HPDE6-E6E7 (cell line): ENCODE data around the gene ASB18.
"Not testable (repeated sequence)": the region's sequence is repeated elsewhere in the genome, so short reads cannot be mapped to it uniquely, and the experiment has no call there.

Source experiments
- DNase-seq: peaks from one replicate; pipeline ENCODE4 v3.0.0; 2011; ENCODE audit warnings: missing footprints; ENCODE audit errors: extremely low spot score

The ASB18 gene

DNA sequence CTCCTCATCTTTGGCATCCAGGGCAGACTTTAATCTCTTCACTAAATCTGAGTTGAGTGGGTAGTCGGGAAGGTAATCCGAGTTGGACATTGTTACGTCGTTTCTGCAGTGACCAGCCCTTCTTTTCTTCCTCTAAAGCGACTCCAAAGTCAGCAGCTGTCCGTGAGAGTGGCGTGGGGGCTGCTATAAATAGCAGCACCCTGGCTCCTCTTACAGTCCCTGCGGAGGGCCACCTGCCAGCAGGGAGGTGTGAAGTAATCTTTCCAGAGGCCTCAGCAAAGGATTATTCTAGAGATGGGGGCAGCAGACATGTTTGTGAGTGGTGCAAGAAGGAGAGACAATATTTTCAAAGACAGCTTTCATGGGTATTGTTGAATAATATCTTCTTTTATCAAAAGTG is at the start of gene ASB18:
Gene ASB18, minus strand, starts transcription at position 151 of the 400 bp plus-strand sequence. Its CDS starts 61 bp downstream, at position 90.
- DNase-seq: no peak

GRCh38 chr2:236311286-236311685 is 47.1 kb upstream of the ASB18 start:
- no peak for DNase-seq

- peak; percentile 31 for DNase-seq
These were observed 45.4 kb upstream of the ASB18 start for GRCh38 chr2:236309669-236310029.

DNA sequence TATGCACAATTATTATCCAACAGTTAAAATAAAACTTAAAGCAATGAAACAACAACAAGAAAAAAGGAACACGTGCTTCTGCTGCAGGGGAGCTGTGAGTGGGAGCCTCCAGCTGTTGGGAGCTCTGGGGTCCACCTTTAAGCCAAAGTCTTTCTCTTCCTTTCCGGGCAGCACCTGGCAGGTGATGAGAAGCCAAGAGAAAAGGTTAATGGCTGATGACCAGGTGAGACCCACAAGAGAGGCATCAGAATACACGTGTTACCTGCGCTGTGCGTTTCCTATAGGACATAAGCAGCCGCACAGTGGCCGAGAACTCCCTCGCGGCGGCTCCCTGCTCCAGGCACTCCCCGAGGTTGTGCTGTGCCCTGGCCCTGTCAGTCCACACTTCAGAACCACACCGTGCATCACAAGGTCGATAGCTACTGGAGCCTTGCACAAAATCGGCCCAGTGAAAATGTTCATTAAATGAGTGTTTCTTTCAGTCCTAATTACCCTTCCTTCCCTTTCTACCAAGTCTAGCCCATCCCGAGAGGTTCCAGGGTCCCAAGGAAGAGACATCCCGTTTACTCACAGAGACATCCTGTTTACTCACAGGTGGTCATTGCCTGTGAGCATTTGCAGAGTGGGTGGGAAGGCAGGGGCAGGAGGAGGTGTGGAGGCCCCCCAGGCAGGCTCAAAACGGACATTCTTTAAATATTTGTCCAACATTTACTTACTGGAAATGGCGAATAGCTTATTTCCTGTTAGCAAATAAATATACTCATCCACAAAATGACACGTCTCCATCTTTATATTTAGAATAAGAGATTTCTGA is 44.9 kb upstream of the ASB18 start:
- no peak for DNase-seq

DNA sequence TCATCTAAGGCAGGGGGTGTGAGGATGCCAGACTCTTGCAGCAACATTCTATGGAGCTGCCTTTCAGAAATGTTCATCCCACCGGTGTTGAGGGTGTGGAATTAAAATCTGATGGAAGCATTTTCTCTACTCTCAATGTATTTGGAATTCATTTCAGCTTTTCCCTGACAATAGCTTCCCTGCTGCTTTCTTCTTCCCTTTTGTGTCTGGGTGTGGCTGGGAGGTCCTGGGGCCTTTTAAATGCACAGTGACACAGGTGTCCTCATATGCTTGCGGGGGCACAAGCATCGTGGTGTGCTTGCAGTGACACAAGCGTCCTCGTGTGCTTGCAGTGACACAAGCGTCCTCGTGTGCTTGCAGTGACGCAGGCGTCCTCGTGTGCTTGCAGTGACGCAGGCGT is 43.4 kb upstream of the ASB18 start:
- DNase-seq: no peak

DNA sequence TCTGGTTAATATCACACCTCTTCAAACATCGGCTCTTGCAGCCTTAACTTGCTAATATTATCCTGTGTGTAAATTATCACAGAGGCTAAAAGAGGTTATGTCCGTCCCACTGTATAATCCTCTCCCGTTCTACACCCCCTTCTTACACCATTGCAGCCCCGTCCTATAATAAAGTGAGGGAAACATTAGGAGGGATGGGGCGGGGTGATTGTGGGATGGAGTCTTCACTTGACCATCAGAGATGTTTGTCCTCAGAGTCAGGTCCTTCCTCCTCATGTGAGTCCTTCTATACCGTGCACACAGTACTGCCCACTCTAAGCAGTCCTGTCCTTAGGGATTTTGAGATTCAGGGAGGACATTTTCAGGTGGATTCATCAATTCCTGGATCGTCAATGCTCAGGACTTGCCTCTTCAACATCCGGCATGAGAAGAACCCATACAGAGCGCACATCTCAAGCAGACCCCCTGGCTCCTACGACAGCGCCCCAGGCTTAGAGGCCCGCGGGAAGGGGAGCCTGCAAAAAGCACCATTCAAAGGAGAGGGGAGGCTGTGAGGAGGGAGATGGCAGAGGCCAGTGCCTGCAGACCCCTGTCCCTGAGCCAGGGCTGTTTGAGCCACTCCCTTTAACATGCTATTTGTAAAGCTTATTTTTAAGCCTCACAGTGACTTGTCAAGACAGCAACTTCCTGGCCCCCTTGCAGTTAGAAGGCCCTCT is 42.8 kb upstream of the ASB18 start:
- DNase-seq: no peak

DNA sequence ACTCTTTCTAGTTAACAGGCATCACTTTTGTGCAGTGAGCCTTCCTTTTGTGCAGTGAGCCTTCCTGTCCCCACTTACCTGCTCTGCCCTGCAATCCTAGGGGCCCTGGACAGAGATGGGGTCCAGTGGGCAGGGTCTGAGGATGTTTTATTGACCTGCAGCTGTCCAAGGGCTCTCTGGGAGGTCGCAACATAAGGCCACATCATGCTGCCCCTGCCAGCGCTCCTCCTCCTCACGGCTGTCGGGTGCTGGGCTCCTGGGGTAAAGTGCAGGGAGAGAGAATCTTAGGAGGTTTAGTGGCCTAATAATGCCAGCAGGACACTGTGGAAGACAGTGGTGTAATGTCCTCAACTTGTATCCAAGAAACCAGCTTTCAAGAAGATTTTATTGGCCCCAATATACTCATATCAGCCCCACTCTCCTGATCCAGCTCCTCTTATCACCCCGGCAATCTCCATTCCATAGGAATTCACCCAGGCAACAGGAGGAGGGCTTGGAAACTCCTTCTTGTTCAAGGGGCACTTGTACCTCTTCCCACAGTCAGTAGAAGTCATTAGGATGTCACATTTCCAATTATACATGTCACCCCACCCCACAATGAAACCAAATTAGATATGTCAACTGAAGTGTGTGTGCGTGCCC is 41.9 kb upstream of the ASB18 start:
- no peak for DNase-seq

DNA sequence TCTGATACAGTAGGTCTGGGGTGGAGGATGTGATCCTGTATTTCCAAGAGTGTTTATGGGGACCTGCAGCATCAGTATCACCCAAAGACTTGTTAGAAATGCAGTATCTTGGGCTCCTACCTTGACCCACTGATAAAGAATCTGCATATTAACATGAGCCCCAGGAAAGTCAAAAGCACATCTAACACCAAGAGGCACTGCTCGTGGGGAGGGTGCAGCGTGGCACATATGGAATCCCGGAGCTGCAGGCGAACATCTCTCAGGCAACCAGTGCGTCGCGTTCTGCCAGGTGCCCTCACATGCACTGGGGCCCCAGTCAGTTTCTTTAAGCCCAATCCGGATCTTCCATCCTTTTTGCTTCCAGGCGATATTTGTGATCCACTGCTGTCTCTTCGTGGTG is 41.3 kb upstream of the ASB18 start:
- no peak for DNase-seq

GRCh38 chr2:236303935-236304334 is 39.7 kb upstream of the ASB18 start:
- DNase-seq: no peak

GRCh38 chr2:236302555-236302954 is 38.3 kb upstream of the ASB18 start:
- no peak for DNase-seq

- DNase-seq: no peak
These were observed 34.8 kb upstream of the ASB18 start for GRCh38 chr2:236298924-236299475.

GRCh38 chr2:236295481-236295880 is 31.3 kb upstream of the ASB18 start:
- no peak for DNase-seq

GRCh38 chr2:236294647-236295046 is 30.4 kb upstream of the ASB18 start:
- no peak for DNase-seq

DNA sequence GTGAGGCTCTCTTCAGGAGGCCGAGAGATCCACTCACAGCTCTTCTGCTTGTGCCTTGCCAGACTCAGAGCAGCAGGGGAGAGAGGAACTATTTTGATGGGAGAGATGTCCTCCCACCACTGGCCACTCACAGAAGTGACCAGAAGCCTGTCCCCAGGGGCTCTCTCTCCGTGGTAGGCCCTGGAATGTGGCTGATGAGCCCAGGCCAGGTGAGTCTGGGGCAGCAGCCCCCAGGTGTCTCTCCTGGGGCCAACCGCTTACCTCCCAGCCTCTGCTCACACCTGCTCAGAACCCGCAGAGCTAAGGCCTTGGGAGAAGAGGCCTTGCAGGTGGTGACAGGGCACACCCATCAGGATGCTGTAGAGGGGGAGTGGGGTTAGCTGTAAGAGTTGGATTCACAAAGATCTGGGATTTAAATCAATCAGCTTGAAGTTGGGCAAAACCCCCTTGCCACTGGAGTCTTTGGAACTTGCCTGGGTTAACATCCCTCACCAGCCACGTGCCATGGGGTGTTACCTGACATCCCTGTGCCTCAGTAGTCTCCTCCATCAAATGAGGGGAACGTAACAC is 29.1 kb upstream of the ASB18 start:
- no peak for DNase-seq

- no peak for DNase-seq
These were observed 27.7 kb upstream of the ASB18 start for GRCh38 chr2:236291911-236292310.

GRCh38 chr2:236291476-236291875 is 27.3 kb upstream of the ASB18 start:
- no peak for DNase-seq

- no peak for DNase-seq
These were observed 26.7 kb upstream of the ASB18 start for GRCh38 chr2:236290742-236291425.

- DNase-seq: no peak
These were observed 25.7 kb upstream of the ASB18 start for GRCh38 chr2:236289766-236290462.

GRCh38 chr2:236288373-236288772 is 24.2 kb upstream of the ASB18 start:
- not testable (repeated sequence) for DNase-seq

DNA sequence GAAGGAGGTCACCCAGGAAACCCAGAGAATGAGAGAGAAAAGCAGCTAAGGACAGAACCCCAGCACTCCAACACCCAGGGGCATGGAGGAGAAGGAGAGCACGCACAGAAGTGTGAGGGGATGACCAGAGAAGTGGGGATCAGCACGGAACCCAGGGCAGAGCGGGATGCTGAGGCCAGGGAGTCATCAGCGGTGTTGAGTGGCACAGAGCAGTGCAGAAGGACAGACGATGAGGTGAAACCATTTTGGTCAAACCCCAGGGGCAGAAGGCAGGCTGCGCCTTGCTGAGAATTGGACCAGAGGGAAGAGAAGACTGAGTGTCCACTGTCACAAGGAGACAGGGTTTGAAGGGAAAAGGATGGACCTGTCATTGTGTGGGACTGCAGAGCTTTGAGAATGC is 23.4 kb upstream of the ASB18 start:
- DNase-seq: no peak
